Osteoblast (primary cell): ENCODE results near the gene ARMC9. TPM values are rescaled to one million over a fixed set of nuclear protein-coding genes. Genes with fewer than 3 reads are reported as not detected.

Experiments
- DNase-seq: peaks from one replicate; pipeline ENCODE4 v3.0.0; 2011; ENCODE audit warnings: low spot score, mixed read lengths; ENCODE audit not compliant: insufficient read length; ENCODE audit errors: missing footprints
- H2AFZ ChIP-seq: 2 replicates; pipeline ENCODE4 v1.6.0; 2011; ENCODE audit warnings: mild to moderate bottlenecking, low read length
- H3K27ac ChIP-seq: 2 replicates; pipeline ENCODE4 v1.5.1; 2011; ENCODE audit warnings: mild to moderate bottlenecking, low read depth, low read length, moderate library complexity
- H3K27me3 ChIP-seq: 2 replicates; pipeline ENCODE4 v1.6.0; 2012; ENCODE audit warnings: mild to moderate bottlenecking, control low read depth, inconsistent platforms, low read length, moderate library complexity; ENCODE audit not compliant: insufficient read depth
- H3K36me3 ChIP-seq: 2 replicates; pipeline ENCODE4 v1.5.1; 2011; ENCODE audit warnings: mild to moderate bottlenecking, low read length, control low read depth, moderate library complexity; ENCODE audit not compliant: insufficient read depth
- H3K4me1 ChIP-seq: 2 replicates; pipeline ENCODE4 v1.5.1; 2011; ENCODE audit warnings: mild to moderate bottlenecking, low read length, control low read depth, moderate library complexity; ENCODE audit not compliant: insufficient read depth
- H3K4me2 ChIP-seq: 2 replicates; pipeline ENCODE4 v1.6.0; 2011; ENCODE audit warnings: mild to moderate bottlenecking, low read length; ENCODE audit not compliant: insufficient read depth
- H3K4me3 ChIP-seq: fragments of 200-600 bp; sonication (generic); 3 replicates; pipeline ENCODE4 v1.5.1; 2012; ENCODE audit warnings: mild to moderate bottlenecking, low read length, inconsistent platforms; ENCODE audit not compliant: insufficient read depth
- H3K79me2 ChIP-seq: 2 replicates; pipeline ENCODE4 v1.6.0; 2012; ENCODE audit warnings: mild to moderate bottlenecking, low read length, control low read depth, inconsistent platforms; ENCODE audit not compliant: insufficient read depth
- H3K9me3 ChIP-seq: 2 replicates; pipeline ENCODE4 v1.5.1; 2011; ENCODE audit warnings: low read depth, low read length, control low read depth
- H4K20me1 ChIP-seq: 2 replicates; pipeline ENCODE4 v1.6.0; 2012; ENCODE audit warnings: mild to moderate bottlenecking, low read length, control low read depth; ENCODE audit not compliant: insufficient read depth
- CTCF ChIP-seq: IDR thresholded peaks from 2 replicates; pipeline ENCODE4 v1.5.1; 2011; ENCODE audit warnings: mild to moderate bottlenecking, low read depth, low read length, moderate library complexity; ENCODE audit errors: extremely low read depth
- total RNA-seq: library from RNA; depleted of rRNA; stranded (reverse); fragments of >200 nt; gene quantifications from 2 replicates; pipeline ENCODE4 v1.2.3, GENCODE V29; 2012

Gene ARMC9
- total RNA-seq, 1 donor: 221 TPM

GRCh38 chr2:231235217-231235616 is 36.8 kb downstream of the ARMC9 start:
- TF ChIP-seq CTCF: no peak
- peaks cover 27% of the 10 kb centered on the region for H3K36me3 ChIP-seq
- H3K9me3 ChIP-seq: no peaks in the 10 kb centered on the region
- no peak overlapping the region for H3K27ac ChIP-seq
- no peak for DNase-seq
- no peaks in the 10 kb centered on the region for H3K79me2 ChIP-seq
- no peaks in the 10 kb centered on the region for H3K27me3 ChIP-seq
- no peak overlapping the region for H3K4me3 ChIP-seq
- H3K4me2 ChIP-seq: no peak overlapping the region
- H2AFZ ChIP-seq: no peak overlapping the region
- no peaks in the 10 kb centered on the region for H4K20me1 ChIP-seq
- H3K4me1 ChIP-seq: no peaks in the 10 kb centered on the region

GRCh38 chr2:231238689-231239088 is 40.3 kb downstream of the ARMC9 start:
- H3K27me3 ChIP-seq: no peaks in the 10 kb centered on the region
- DNase-seq: no peak
- no peaks in the 10 kb centered on the region for H3K79me2 ChIP-seq
- peaks cover 3% of the 10 kb centered on the region for H3K4me1 ChIP-seq
- H3K27ac ChIP-seq: no peak overlapping the region
- H4K20me1 ChIP-seq: no peaks in the 10 kb centered on the region
- no peak overlapping the region for H3K4me2 ChIP-seq
- H3K4me3 ChIP-seq: no peak overlapping the region
- no peak overlapping the region for H2AFZ ChIP-seq
- TF ChIP-seq CTCF: no peak
- no peaks in the 10 kb centered on the region for H3K9me3 ChIP-seq
- H3K36me3 ChIP-seq: peaks cover 36% of the 10 kb centered on the region

GRCh38 chr2:231239751-231240150 is 41.3 kb downstream of the ARMC9 start:
- Histone ChIP-seq H3K36me3 (peaks cover 36% of the 10 kb centered on the region), H4K20me1 (no peaks in the 10 kb centered on the region), H3K9me3 (no peaks in the 10 kb centered on the region), H2AFZ (no peak overlapping the region), H3K4me1 (peaks cover 8% of the 10 kb centered on the region), H3K27ac (no peak overlapping the region), H3K4me3 (no peak overlapping the region), H3K27me3 (no peaks in the 10 kb centered on the region), H3K79me2 (no peaks in the 10 kb centered on the region), H3K4me2 (no peak overlapping the region)
- no peak for TF ChIP-seq CTCF
- DNase-seq: no peak

- H2AFZ ChIP-seq: no peak overlapping the region
- no peak overlapping the region for H3K4me3 ChIP-seq
- no peaks in the 10 kb centered on the region for H4K20me1 ChIP-seq
- peaks cover 8% of the 10 kb centered on the region for H3K4me1 ChIP-seq
- TF ChIP-seq CTCF: no peak
- no peak overlapping the region for H3K4me2 ChIP-seq
- peaks cover 35% of the 10 kb centered on the region for H3K36me3 ChIP-seq
- H3K27ac ChIP-seq: no peak overlapping the region
- H3K27me3 ChIP-seq: no peaks in the 10 kb centered on the region
- no peaks in the 10 kb centered on the region for H3K9me3 ChIP-seq
- DNase-seq: no peak
- no peaks in the 10 kb centered on the region for H3K79me2 ChIP-seq
These were observed 43.5 kb downstream of the ARMC9 start for GRCh38 chr2:231241755-231242507.
